ENCODE data around the gene OTUD7B.
"Not testable (repeated sequence)": the region's sequence is repeated elsewhere in the genome, so short reads cannot be mapped to it uniquely, and the experiment has no call there.

OTUD7B gene

GRCh38 chr1:150010393-150011115 lies at the start of gene OTUD7B:
Gene OTUD7B, minus strand, starts transcription at chr1:150010726. Its CDS starts 33,216 bp downstream, at chr1:149977510.
- peak; percentile 89 for DNase-seq

- no peak for DNase-seq
These were observed 49.7 kb upstream of the OTUD7B start for GRCh38 chr1:150060260-150060659.

GRCh38 chr1:150056407-150056806 lies 45.9 kb upstream of the OTUD7B start:
- DNase-seq = no peak

DNA sequence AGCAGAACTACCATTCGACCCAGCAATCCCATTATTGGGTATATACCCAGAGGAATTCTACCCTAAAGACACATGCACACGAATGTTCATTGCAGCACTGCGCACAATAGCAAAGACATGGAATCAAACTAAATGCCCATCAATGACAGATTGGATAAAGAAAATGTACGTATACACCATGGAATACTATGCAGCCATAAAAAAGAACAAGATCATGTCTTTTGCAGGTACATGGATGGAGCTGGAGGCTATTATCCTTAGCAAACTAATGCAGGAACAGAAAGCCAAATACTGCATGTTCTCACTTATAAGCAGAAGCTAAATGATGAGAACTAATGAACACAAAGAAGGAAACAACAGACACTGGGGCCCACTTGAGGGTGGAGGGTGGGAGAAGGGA lies 45.0 kb upstream of the OTUD7B start:
- not testable (repeated sequence) for DNase-seq

DNA sequence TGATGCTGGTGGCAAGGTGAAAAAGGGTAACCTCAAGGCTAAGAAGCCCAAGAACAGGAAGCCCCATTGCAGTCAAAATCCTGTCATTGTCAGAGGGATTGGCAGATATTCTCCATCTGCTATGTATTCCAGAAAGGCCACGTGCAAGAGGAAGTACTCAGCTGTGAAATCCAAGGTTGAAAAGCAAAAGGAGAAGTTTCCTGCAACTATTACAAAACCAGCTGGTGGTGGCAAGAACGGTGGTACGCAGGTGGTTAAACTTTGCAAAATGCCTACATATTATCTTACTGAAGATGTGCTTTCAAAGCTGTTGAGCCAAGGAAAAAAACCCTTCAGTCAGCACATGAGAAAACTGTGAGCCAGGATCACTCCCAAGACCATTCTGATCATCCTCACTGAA lies 43.4 kb upstream of the OTUD7B start:
- no peak for DNase-seq

DNA sequence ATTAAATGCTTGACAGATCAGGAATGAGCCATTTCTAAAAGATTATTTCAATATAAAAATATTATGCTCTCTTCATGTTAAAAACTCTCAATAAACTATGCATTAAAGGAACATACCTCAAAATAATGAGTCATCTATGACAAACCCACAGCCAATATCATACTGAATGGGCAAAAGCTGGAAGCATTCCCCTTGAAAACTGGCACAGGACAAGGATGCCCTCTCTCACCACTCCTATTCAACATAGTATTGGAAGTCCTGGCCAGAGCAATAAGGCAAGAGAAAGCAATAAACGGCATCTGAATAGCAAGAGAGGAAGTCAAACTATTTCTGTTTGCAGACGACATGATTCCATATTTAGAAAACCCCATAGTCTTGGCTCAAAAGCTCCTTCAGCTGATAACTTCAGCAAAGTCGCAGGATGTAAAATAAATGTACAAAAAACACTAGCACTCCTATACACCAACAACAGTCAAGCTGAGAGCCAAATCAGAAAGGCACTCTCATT lies 41.4 kb upstream of the OTUD7B start:
- not testable (repeated sequence) for DNase-seq

DNA sequence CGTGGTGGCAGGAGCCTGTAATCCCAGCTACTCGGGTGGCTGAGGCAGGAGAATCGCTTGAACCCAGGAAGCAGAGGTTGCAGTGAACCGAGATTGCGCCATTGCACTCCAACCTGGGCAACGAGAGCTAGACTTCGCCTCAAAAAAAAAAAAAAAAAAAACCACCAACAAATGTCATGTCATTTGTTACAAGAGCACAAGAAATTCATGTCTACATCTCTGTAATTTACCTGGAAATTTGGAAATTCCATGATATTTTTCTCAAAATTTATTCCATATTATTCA lies 40.5 kb upstream of the OTUD7B start:
- no peak for DNase-seq

- no peak for DNase-seq
These were observed 39.4 kb upstream of the OTUD7B start for GRCh38 chr1:150049926-150050325.

DNA sequence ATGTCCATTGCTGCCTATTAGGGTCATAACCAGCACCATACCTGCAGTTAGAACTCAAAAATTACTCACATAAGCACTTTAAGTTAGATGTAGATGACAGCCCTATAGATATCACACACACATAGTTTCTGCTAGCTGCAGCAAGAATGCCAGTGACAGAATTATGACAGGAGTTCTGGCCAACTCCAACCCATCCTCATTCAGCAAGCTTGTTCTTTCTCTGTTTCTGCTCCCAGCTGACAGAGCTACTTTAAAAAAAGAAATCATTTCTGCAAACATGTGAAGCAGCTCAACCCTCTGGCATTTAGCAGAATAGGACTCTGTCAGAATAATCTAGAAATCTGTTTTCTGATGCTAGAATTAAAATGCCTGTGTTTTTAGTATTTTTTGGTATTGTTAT lies 23.8 kb upstream of the OTUD7B start:
- no peak for DNase-seq

- DNase-seq = no peak
These were observed 17.8 kb upstream of the OTUD7B start for GRCh38 chr1:150028322-150028721.

GRCh38 chr1:150024156-150024555 lies 13.6 kb upstream of the OTUD7B start:
- DNase-seq = no peak

GRCh38 chr1:150022357-150022756 lies 11.8 kb upstream of the OTUD7B start:
- no peak for DNase-seq

DNA sequence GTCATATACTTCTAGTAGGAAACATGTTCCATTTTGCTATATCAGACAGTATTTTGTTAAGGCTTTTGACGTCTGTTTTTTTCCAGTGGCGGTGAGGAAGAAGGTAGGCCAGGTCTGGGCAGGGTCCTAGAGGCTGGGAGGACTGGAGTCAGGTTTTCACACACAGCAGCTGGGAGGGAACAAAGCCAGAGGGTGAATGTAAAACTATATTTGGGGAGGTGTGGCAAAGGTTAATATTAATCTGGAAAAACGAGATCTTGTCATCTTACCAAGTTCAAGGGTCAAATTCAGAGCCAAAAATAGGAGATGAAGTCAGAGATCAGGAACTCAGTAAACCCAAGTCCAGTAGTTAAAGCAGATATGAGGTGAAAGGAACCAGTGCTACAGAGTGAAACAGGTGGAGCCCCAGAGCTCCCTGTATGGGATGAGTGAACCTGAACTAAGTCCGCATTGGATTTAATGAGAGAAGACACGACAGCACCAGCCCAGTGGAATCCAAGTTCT lies 10.7 kb upstream of the OTUD7B start:
- no peak for DNase-seq

- no peak for DNase-seq
These were observed 10.2 kb upstream of the OTUD7B start for GRCh38 chr1:150020711-150021110.

GRCh38 chr1:150018165-150018564 lies 7.6 kb upstream of the OTUD7B start:
- DNase-seq = no peak

- DNase-seq = no peak
These were observed 6.8 kb upstream of the OTUD7B start for GRCh38 chr1:150017206-150017750.

DNA sequence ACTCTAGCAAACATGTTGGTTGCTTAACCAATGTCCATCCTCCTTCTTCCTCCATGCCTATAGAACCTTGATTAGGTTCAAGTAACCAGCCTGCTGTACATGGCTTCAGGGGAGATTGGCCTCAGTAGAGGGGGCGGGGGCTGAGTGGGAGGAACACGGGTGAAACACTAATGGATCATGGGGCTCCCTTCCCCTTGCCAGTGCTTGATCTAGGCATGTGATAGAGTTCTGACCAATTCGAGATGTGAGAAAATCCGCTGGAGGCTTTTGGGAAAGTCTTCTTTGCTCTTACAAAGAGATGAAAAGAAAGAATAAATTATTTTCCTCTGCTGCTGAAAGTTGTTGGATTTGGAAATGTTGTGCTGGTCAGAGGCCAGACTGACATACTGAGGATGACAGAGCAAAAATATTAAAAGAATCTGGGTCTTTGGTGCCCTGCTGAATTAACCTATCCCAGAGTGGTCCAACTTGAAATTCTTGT lies 5.2 kb upstream of the OTUD7B start:
- no peak for DNase-seq

GRCh38 chr1:150012611-150013010 lies 2.1 kb upstream of the OTUD7B start:
- no peak for DNase-seq

GRCh38 chr1:150009604-150010392 lies 728 bp downstream of the OTUD7B start:
- peak; percentile 48 for DNase-seq

DNA sequence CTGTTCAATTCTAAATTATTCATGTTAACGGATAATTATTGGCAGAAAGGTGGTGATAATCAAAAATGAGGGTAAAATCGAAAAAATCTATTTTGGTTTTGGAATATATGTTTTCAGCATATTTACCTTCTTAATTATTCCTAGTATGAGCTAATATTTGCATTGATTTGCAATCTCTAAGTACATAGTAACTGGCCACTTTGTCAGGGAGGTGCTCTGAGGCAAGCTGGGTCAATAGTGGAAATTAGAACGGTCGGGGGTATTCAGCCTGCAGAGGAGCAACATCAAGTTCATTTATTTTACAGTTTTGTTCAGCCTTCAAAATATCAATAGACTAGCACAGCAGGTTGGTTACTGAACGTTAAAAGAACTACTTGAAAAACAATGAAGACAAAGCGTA lies 1.8 kb downstream of the OTUD7B start:
- DNase-seq = peak; percentile 29

DNA sequence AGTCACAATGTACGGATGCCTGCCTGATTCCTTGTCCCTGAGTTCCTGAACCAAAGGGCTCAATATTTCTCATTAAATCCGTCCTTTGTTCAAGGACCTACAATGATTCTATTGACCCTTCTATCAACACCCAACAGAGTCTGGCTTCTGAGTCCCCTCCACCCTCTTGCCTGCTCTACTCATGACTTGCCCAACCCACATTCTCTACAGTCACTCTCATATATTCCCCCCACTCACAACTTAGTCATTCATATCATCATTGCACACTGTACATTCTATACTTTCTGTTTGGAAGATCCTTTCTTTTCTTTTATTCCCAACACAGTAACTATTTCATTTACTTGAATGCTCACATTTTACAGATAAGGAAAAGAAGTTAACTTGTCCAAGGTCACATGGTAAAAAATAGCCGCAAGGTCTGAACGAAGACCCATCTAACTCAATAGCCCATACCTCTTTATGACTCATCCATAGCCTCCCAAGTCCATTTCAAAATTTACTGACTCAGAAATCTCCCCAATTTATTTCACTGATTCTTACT lies 3.6 kb downstream of the OTUD7B start:
- DNase-seq = no peak

DNA sequence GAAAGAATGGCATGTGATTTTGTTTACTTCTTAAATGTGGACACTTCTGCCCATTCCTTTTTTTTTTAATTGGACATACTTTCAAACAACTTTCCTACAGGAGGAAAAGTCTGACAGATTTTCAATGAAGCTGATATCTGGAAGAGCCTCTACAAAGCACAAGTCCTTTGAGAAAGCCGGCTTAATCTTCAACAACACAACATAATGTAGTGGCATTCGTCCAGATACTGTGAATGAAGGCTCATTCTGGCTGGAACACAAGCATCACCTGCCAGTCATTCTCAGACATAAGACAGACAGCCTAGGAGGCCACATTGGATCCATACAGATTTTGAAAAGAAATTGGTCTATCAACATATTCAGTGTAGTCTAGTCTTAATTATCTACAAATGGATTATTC lies 4.9 kb downstream of the OTUD7B start:
- no peak for DNase-seq

GRCh38 chr1:150003801-150004200 lies 6.7 kb downstream of the OTUD7B start:
- DNase-seq = no peak

- no peak for DNase-seq
These were observed 8.3 kb downstream of the OTUD7B start for GRCh38 chr1:150002217-150002616.

Data from NCI-H1092 treated with DMSO at 0.1 percent for 48 hours (cell line).